ENCODE results near the gene HDAC9.
A peak's percentile ranks its signal among the peaks of the same experiment; 100 is the strongest.
"Not testable (repeated sequence)": the region's sequence is repeated elsewhere in the genome, so short reads cannot be mapped to it uniquely, and the experiment has no call there.

The HDAC9 gene

GRCh38 chr7:19030281-19030680, 534.7 kb downstream of the HDAC9 start:
- DNase-seq (ENCODE audit: low spot score), result no peak

- DNase-seq (ENCODE audit: low spot score), result not testable (repeated sequence)
Observed at GRCh38 chr7:19032942-19033341, 537.4 kb downstream of the HDAC9 start.

- peak; percentile 18 for DNase-seq (ENCODE audit: low spot score)
Observed at GRCh38 chr7:19051767-19052375, 556.3 kb downstream of the HDAC9 start.

Measured in RKO (cell line).